ENCODE measurements around the gene TPI1. TPM values are rescaled to one million over a fixed set of nuclear protein-coding genes. Genes with fewer than 3 reads are reported as not detected.

Gene TPI1
- total RNA-seq, 1 experiment from 2014 or later = 1,607 TPM

- Histone ChIP-seq H3K4me3 (ENCODE audit: insufficient read depth, low read depth, low read length) (peak overlapping the region; percentile 98), H3K27me3 (ENCODE audit: control insufficient read depth, insufficient read depth, low read length) (no peaks in the 10 kb centered on the region), H3K36me3 (replicated peaks; ENCODE audit: control insufficient read depth, insufficient read depth, low read length) (peaks cover 37% of the 10 kb centered on the region)
- DNase-seq = no peak
Observed at GRCh38 chr12:6849976-6850560, 17.3 kb upstream of the TPI1 start.

- H3K36me3 ChIP-seq (replicated peaks; ENCODE audit: control insufficient read depth, insufficient read depth, low read length) = peaks cover 38% of the 10 kb centered on the region
- no peaks in the 10 kb centered on the region for H3K27me3 ChIP-seq (ENCODE audit: control insufficient read depth, insufficient read depth, low read length)
- peak; percentile 69 for DNase-seq
- peak overlapping the region; percentile 98 for H3K4me3 ChIP-seq (ENCODE audit: insufficient read depth, low read depth, low read length)
Observed at GRCh38 chr12:6850796-6851152, 16.6 kb upstream of the TPI1 start.

DNA sequence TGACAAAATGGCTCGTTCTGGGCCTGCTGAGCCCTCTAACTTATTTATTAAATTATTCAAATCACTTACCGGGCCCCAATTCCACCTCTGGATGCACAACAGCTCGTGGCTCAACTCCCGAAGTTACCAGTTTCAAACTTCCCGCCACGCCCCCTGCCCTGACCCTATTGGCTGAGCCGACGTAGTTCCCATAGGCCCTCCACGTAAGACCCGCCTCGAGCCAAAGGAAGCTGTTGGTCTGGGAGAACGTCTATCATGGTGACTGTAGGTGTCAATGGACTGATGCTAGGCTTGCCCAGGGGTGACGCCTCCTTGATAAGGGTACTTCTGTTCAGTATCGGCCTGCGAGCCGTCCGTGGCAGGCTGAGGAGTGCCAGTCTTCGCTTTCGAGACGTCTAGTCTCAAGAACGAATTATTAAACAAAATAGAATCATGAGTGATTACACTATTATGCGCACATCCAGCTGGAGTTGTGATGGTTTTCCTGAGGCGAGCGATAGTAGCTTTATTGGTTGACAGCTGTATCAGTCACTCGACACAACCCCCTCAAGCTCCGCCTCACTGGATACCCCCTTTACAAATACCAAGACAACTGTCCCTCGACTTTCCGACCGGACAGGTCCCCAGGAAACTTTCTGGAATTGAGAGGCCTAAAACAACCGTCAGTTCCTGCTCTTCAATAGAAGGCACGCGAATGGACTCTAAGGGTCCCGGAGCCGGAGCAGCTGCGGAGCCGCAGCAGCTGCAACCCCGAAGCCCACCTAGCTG lies 16.0 kb upstream of the TPI1 start, which contains the start of gene CDCA3:
TSS of gene CDCA3 (minus strand) at position 134 of the 768 bp plus-strand sequence. CDS start 334 bp downstream, outside the sequence.
- peak within 1 kb of the TSS; percentile 98 for H3K4me3 ChIP-seq (ENCODE audit: insufficient read depth, low read depth, low read length)
- no peaks in the 10 kb centered on the region for H3K27me3 ChIP-seq (ENCODE audit: control insufficient read depth, insufficient read depth, low read length)
- DNase-seq = peak; percentile 100
- H3K36me3 ChIP-seq (replicated peaks; ENCODE audit: control insufficient read depth, insufficient read depth, low read length) = peaks cover 37% of the 10 kb centered on the region

- Histone ChIP-seq H3K4me3 (ENCODE audit: insufficient read depth, low read depth, low read length) (peak within 1 kb of the TSS; percentile 98), H3K27me3 (ENCODE audit: control insufficient read depth, insufficient read depth, low read length) (no peaks in the 10 kb centered on the region), H3K36me3 (replicated peaks; ENCODE audit: control insufficient read depth, insufficient read depth, low read length) (peaks cover 38% of the 10 kb centered on the region)
- peak; percentile 99 for DNase-seq
Observed at GRCh38 chr12:6851921-6852650, 15.2 kb upstream of the TPI1 start, which contains the start of gene USP5. Gene USP5, plus strand, starts transcription at chr12:6852150. Its CDS starts 30 bp downstream, at chr12:6852180.

- H3K36me3 ChIP-seq (replicated peaks; ENCODE audit: control insufficient read depth, insufficient read depth, low read length) = peaks cover 38% of the 10 kb centered on the region
- DNase-seq = peak; percentile 87
- H3K4me3 ChIP-seq (ENCODE audit: insufficient read depth, low read depth, low read length) = peak overlapping the region; percentile 61
- H3K27me3 ChIP-seq (ENCODE audit: control insufficient read depth, insufficient read depth, low read length) = no peaks in the 10 kb centered on the region
Observed at GRCh38 chr12:6852651-6853354, 14.5 kb upstream of the TPI1 start.

GRCh38 chr12:6853626-6854025 lies 13.7 kb upstream of the TPI1 start:
- Histone ChIP-seq H3K4me3 (ENCODE audit: insufficient read depth, low read depth, low read length) (no peak overlapping the region), H3K27me3 (ENCODE audit: control insufficient read depth, insufficient read depth, low read length) (no peaks in the 10 kb centered on the region), H3K36me3 (replicated peaks; ENCODE audit: control insufficient read depth, insufficient read depth, low read length) (peaks cover 38% of the 10 kb centered on the region)
- no peak for DNase-seq

- DNase-seq = no peak
- H3K36me3 ChIP-seq (replicated peaks; ENCODE audit: control insufficient read depth, insufficient read depth, low read length) = peaks cover 35% of the 10 kb centered on the region
- no peak overlapping the region for H3K4me3 ChIP-seq (ENCODE audit: insufficient read depth, low read depth, low read length)
Observed at GRCh38 chr12:6854036-6854435, 13.3 kb upstream of the TPI1 start.

GRCh38 chr12:6855322-6855721 lies 12.0 kb upstream of the TPI1 start:
- DNase-seq = no peak
- Histone ChIP-seq H3K36me3 (replicated peaks; ENCODE audit: control insufficient read depth, insufficient read depth, low read length) (peaks cover 29% of the 10 kb centered on the region), H3K4me3 (ENCODE audit: insufficient read depth, low read depth, low read length) (no peak overlapping the region), H3K27me3 (ENCODE audit: control insufficient read depth, insufficient read depth, low read length) (no peaks in the 10 kb centered on the region)

More at GRCh38 chr12:6854036-6854435, 13.3 kb upstream of the TPI1 start:
- H3K27me3 ChIP-seq (ENCODE audit: control insufficient read depth, insufficient read depth, low read length) = no peaks in the 10 kb centered on the region

GRCh38 chr12:6858799-6859198 lies 8.5 kb upstream of the TPI1 start:
- peaks cover 46% of the 10 kb centered on the region for H3K36me3 ChIP-seq (replicated peaks; ENCODE audit: control insufficient read depth, insufficient read depth, low read length)
- DNase-seq = no peak
- no peaks in the 10 kb centered on the region for H3K27me3 ChIP-seq (ENCODE audit: control insufficient read depth, insufficient read depth, low read length)
- no peak overlapping the region for H3K4me3 ChIP-seq (ENCODE audit: insufficient read depth, low read depth, low read length)

DNA sequence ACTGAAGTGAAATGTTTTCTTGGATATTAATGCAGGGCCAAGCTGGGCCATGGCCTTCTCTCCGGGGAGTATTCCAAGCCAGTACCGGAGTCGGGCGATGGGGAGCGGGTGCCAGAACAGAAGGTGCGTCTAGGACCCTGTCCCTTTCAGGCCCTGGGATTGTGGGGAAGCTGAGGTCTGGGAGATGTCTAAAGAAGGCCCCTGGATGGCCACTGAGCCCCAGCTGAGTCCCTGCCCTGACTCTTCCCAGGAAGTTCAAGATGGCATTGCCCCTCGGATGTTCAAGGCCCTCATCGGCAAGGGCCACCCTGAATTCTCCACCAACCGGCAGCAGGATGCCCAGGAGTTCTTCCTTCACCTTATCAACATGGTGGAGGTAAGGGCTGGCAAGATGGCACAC lies 7.2 kb upstream of the TPI1 start:
- no peak for DNase-seq
- H3K27me3 ChIP-seq (ENCODE audit: control insufficient read depth, insufficient read depth, low read length) = no peaks in the 10 kb centered on the region
- H3K4me3 ChIP-seq (ENCODE audit: insufficient read depth, low read depth, low read length) = no peak overlapping the region
- H3K36me3 ChIP-seq (replicated peaks; ENCODE audit: control insufficient read depth, insufficient read depth, low read length) = peaks cover 51% of the 10 kb centered on the region

DNA sequence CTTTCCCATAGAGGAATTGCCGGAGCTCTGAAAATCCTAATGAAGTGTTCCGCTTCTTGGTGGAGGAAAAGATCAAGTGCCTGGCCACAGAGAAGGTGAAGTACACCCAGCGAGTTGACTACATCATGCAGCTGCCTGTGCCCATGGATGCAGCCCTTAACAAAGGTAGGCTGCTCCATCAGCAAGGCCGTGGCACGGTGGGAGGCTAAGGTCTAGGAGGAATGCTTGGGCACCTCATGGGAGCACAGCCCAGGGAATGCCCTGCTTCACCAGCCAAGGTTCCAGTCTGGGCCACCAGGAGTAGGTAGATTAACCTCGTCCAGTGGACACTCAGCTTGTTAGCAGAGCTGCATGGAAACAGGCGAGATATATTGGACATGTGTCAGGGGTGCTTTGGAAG lies 6.4 kb upstream of the TPI1 start:
- peaks cover 49% of the 10 kb centered on the region for H3K36me3 ChIP-seq (replicated peaks; ENCODE audit: control insufficient read depth, insufficient read depth, low read length)
- no peaks in the 10 kb centered on the region for H3K27me3 ChIP-seq (ENCODE audit: control insufficient read depth, insufficient read depth, low read length)
- DNase-seq = no peak
- H3K4me3 ChIP-seq (ENCODE audit: insufficient read depth, low read depth, low read length) = no peak overlapping the region

- peaks cover 45% of the 10 kb centered on the region for H3K36me3 ChIP-seq (replicated peaks; ENCODE audit: control insufficient read depth, insufficient read depth, low read length)
- no peak overlapping the region for H3K4me3 ChIP-seq (ENCODE audit: insufficient read depth, low read depth, low read length)
- no peak for DNase-seq
- H3K27me3 ChIP-seq (ENCODE audit: control insufficient read depth, insufficient read depth, low read length) = no peaks in the 10 kb centered on the region
Observed at GRCh38 chr12:6861391-6861790, 5.9 kb upstream of the TPI1 start.

DNA sequence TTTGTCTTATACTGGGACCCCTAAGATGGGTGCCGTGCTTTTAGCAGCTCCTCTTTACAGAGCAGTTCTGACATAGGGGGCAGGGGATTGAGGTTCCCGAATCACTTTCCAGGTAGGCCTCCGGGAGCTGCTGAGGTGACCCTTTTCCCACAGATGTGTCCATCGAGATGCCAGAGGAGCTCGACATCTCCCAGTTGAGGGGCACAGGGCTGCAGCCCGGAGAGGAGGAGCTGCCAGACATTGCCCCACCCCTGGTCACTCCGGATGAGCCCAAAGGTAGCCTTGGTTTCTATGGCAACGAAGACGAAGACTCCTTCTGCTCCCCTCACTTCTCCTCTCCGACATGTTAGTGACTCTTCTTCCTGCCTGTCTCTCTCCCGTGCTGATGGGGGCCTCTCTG lies 4.3 kb upstream of the TPI1 start:
- H3K4me3 ChIP-seq (ENCODE audit: insufficient read depth, low read depth, low read length) = no peak overlapping the region
- H3K36me3 ChIP-seq (replicated peaks; ENCODE audit: control insufficient read depth, insufficient read depth, low read length) = peaks cover 31% of the 10 kb centered on the region
- DNase-seq = no peak
- no peaks in the 10 kb centered on the region for H3K27me3 ChIP-seq (ENCODE audit: control insufficient read depth, insufficient read depth, low read length)

GRCh38 chr12:6863586-6864321 lies 3.6 kb upstream of the TPI1 start:
- no peaks in the 10 kb centered on the region for H3K27me3 ChIP-seq (ENCODE audit: control insufficient read depth, insufficient read depth, low read length)
- peaks cover 27% of the 10 kb centered on the region for H3K36me3 ChIP-seq (replicated peaks; ENCODE audit: control insufficient read depth, insufficient read depth, low read length)
- H3K4me3 ChIP-seq (ENCODE audit: insufficient read depth, low read depth, low read length) = no peak overlapping the region
- no peak for DNase-seq
